ENCODE results near the gene PTPN1.
"Not testable (repeated sequence)": the region's sequence is repeated elsewhere in the genome, so short reads cannot be mapped to it uniquely, and the experiment has no call there.

PTPN1 gene

DNA sequence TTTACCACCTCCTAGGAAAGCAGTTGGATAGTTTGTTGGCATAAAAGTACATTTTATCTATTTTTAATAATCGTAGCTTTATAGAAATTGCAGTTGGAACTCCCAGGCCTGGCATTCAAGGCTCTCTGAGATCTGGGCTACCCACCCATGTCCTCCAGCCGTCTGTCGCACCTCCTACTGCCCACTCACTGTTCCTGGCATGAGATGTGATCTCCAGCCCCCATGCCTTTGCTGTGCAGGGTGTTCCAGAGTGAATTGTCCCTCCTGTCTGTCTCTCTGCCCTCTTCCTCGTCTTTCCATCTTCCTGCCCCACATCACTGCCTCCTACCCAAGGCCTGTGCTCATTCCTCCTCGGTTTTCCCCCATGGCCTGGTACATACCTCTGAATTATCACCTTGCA is 50.7 kb downstream of the PTPN1 start:
- no peak for DNase-seq

DNA sequence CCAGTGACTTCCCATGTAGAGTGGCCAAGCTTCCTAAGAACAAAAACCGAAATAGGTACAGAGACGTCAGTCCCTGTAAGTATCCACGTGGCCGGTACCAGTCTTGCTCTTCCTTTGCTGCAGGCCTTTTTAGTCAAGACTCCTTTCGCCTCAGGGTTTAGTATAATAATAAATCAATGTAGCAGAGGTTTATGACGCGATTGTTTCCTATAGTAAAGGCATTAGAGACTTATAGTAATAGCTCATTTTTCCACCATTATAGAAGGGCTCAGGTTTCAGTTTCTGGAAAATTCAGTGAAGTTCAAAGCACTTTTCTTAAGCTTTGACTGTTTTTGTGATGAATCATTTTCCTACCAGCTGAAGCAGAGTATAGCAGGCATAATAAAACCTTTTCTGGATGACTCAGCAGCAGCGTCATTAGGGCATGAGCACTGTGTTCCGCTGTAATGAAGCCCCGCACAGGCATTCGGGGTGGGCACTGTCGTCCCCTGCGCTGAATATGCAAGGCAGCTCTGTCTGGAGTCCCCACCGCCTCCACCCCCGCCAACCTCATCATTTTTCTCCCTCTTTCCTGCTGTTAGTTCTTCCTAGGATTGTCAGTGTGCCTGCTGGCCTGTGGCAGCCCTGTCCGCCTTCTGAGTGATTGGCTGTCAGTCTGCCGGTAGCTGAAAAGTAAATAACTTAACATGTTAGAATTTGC is 51.3 kb downstream of the PTPN1 start:
- no peak for DNase-seq

DNA sequence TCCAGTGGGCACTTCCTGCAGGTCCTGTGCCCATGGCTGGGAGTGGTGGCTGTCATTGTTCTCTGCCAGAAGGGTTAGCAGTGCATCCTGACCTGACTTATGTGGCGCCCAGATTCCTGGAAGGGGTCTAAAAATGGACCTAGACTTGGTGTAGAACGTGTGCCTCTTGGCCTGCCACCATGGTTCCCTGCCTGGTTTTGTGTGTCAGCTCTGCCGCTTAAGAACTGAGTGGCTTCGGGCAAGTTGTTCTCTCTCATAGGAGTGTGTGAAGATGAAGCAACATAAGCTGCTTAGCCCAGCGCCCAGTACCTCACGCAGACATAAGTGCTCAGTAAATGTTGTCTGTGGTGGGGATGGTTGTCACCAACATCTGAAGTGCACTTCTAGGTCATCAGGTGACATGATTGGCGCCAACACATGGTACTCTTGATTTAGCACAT is 52.1 kb downstream of the PTPN1 start:
- DNase-seq: no peak

DNA sequence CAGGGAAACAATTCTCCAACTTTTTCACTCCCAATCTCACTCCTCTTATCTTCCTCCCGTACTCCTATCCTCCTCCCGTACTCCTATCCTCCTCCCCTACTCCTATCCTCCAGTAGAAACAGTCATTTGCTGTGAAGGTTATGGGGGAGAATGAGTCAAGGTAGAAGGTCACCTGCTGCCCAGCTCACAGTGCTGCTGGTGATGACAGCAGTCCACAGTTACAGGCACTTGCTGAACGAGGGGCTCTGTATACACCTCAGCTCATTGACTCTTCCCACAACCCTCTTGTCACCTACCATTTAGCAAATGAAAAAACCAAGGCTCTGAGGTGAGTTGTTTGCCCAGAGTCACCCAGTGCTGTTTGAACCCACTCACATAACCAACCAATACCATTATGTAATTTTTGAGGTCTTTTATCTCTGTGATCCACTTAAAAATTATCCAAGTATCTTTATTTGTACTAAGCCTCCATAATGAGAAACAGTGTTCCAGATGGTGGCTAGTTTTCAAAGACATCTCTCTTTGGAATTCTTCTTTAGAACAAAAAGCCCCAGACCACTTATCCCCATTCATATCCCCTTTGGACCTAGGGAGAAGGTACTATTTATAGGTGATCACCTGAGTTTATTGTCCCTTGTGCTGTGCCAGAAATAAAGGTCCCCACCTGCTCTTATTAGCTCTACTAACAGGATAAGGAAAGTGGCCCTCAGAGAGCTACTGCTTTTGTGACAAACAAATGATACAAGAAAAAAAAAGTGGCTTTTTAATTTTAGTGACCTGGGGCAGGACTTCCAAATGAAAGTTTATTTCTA is 53.2 kb downstream of the PTPN1 start:
- DNase-seq: no peak

DNA sequence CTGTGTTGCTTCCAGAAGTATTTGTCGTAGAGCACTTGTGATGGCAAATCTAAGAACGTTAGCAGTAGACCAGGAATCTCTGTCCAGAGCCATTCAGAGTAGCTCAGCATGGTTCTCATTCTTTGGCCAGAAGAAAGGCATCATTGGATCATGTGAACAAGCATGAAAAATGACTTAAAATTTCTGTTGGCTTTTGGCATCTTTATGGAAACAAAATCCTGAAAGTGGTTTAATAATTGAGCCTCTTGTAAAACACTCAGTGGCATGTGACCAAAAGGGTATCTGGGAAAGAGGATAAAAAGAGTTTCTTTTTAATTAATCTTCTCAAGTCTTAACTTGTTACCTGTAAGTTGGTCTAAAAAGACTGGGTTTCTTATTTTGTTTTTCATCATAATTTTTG is 55.2 kb downstream of the PTPN1 start:
- DNase-seq: no peak

DNA sequence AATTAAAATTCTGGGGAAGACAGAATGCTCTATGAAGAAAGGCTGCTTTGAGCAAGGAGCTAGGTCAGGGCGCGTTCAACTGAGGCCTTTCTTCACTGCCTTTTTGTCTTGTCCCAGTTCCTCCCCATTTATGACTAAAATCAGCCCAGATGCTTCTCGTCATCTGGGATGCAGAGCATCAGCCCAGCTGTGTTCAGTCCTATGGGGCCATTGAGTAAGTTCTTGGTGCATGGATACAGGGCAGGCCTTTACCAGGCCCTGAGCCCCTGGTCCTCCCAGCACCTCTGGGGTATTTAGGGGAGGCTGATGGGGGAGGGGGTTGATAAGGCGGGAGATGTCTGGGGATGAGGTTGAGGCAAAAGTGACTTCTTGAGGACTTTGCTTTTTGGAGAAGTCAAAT is 55.7 kb downstream of the PTPN1 start:
- no peak for DNase-seq

DNA sequence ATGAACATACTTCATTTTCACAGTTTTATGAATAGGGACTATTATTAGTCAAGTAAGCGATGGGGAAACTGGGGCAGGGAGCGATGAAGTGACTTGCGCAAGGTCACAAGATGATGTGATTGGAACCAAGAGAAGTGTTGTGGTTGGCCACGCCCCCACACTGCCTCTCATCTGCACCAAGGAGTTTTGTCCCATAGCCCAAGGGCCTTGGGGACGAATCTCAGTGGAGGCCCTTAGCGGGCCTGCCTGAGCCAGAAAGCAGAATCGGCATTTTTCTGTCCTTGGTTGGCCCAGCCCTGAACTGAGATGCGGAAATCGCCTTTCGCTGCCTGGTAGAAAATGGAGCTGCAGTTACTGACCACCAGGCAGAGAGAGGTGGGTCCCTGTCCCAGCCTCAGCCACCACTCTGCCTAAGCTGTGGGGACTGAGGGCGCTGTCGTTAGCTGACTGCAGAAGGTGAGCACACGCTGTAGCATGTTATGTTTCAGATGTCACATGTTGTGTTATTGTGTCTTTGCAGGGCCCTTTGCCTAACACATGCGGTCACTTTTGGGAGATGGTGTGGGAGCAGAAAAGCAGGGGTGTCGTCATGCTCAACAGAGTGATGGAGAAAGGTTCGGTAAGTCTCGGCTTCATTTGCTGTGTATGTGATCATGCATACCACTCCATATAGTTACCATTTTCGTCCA is 57.8 kb downstream of the PTPN1 start:
- DNase-seq: no peak

DNA sequence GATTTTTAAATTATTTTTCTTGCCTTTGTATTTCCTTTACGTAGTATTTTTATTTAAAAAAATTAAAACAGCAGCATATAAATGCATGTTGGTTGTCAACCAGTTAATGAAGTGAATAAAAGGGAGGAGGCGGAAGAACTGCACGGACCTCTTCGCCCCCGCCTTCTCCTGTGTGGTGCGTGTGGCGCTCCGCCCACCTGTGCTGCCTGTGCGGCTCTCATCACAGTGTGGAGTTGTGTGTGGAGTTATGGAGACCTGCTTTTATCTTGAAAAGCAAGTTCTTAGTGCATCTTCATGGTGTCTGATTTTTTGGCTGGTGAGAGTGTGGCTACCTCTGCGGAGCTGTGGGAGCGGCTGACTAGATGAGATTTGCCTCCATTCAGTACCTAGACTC is 58.4 kb downstream of the PTPN1 start:
- no peak for DNase-seq

DNA sequence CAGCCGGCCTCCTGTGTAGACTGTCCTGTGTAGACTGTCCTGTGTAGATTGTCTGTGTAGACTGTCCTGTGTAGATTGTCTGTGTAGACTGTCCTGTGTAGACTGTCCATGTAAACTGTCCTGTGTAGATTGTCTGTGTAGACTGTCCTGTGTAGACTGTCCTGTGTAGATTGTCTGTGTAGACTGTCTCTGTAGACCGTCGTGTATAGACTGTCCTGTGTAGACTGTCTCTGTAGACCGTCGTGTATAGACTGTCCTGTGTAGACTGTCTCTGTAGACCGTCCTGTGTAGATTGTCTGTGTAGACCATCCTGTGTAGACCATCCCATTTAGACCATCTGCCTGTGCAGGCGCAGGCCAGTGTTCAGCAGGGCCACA is 59.3 kb downstream of the PTPN1 start:
- not testable (repeated sequence) for DNase-seq

DNA sequence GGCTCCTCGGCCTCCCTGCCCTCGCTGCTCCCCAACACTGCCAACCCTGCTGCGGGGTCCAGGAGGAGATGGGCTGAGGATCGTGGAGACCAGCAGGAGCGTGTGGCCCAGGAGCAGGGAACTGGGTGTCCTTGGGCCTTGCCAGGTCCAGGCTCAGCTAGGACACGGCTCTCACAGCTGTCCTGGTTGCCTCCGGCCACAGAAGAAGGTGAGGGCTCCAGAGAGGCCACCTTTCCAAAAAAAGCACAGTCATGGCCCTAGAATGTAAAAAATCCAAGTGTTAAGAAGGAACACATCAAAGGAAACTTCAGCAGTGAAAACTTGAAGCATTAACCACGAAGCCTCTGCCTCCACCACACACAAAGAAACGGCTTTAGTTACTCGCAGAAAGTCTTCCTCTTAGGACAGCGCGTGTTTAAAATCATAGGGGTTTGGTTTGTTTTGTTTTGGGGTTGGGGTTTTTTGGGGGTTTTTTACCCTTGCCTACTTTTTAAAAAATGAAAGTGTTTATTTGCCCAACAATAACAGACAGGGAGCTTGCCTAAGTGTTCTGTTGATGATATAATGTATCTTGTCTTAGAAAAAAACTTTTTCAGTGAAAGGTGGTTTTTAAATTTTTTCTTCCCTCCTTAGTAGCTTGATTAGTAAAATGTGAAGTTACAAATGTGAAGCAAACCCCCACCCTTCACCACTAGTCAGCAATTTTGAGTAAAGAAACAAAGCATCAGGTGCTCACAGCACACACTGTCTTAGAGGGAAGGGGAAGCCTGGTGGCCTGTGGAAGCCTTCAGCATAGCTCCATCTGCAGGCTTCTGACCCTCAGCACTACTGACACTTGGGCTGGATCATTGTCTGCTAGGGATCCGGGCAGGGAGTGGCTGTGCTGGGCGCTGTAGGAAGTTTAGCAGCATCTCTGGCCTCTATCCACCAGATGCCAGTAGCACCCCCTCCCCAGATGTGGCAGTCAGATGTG is 60.0 kb downstream of the PTPN1 start:
- DNase-seq: peak; percentile 51

DNA sequence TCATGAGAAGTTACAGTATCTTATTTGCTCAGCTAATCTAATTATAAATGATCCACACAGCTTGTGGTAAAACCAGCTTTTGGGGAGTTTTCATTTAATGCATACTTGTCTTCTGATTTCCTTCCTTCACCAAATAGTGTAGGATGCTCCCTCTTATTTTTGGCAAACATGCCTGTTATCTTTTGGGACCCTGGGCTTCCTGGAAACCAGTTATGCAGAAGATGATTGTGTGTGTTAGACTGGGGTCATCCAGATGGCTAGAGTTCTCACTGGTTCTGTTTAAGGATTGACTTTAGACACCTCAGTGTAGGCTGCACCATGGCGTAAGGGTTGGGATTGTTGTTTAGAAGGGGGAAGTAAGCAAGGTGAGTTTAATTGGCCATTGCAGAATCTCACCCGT is 61.3 kb downstream of the PTPN1 start:
- no peak for DNase-seq

DNA sequence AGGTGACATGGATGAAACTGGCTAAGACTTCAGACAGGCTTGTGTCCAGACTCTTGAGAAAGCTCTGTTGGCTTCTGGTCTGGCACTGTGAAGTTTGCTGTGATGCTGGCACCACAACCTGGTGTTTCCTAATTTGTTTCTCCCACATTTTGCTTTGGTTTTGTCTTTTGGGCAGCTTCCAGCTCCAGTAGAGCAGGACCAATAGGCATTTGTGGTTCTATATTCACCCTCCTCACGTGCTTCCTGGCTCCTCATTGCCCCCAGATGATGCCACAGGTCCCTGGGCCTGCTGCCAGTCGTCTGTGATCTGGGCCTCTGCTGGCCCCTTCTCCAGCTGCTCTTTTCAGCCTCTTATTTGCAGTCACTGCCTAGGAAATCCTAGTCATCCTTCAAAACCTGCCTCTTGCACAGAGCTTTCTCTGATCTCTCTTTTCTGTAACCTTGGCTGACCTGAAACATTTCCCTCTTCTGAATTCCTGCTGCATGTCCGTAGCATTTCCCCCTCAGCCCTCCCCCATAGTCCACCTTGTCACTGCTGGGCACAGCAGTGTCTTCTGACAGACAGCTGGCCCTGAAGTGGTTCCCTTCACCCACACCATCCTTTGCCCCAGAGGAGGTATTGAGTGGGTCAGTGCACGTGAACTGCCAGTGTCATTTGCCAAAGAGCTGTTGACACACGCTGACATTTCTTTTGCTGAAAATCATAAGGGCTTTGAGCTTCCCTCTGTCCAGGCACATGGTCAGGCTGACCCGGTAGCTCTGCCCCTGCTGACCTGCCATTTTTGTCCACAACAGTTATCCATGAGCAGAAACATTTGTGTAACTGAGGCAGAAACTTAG is 63.0 kb downstream of the PTPN1 start:
- DNase-seq: no peak

DNA sequence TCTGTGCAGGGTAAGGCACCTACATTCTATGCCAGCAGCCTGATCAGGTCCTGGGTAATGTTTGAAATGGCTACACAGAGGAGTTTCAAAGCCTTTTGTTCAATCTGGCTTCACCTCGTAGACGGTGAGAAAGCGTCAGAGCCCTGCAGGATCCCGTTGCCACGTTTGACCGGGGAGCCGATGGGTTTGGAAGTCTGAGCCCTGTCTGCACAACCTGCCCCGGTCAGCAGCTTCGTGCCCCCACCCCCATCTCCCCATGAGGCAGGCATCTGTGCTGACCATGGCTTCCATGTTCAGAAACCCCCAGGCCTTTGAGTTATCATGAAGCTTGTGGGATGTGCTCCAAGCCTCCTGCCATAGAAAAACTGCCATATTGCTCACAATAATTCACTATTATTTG is 63.9 kb downstream of the PTPN1 start:
- DNase-seq: no peak

DNA sequence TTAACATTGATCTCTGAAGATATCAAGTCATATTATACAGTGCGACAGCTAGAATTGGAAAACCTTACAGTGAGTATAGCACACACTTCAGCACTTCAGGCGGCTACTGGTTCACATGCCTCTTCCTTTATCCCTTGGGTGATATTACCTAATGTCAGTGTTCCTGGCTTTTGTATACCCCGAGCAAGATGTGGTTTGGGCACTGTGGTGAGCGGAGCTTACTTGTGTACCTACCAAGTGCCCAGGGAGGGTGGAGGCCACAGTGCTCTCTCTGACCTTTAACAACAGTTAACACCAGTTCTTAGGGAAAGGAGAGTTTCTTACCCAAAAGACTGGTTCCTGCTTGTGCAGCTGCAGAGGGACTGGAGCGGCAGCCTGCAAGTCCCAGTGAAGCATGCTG is 64.4 kb downstream of the PTPN1 start:
- no peak for DNase-seq

DNA sequence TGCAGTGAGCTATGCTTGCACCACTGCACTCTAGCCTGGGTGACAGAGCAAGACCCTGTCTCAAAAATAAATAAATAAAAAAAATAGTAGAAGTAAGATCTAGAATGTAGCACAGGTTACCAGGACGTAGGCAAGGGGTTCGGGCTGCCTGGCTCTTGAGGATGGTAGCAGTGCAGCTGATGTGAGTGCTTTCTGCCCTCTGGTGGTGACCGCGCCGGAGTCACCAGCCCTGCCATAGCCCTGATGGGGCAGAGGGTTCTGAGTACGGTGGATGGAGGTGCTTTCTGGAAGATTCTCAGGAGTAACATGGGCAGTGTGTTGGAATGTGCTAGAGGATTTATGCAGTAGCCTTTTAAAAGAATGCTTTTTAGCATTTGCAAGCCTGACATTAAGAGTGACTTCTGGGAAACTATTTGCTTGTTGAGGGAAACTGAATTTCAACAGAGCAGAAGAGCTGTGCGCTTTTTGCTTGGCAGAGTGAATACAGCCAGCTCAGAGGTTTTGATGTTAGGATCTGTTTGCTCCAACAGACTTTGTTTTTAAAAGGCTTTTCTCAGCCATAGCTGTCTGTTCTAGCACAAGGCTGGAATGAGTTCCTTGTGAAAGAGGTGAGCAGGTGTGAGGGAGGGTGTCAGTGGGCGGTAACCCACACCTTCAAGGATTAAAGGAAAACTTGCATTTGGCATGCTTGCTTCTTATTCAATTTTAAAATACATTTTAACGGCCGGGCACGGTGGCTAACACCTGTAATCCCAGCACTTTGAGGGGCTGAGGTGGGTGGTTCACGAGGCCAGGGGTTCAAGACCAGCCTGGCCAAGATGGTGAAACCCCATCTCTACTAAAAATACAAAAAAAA is 65.9 kb downstream of the PTPN1 start:
- peak; percentile 66 for DNase-seq

DNA sequence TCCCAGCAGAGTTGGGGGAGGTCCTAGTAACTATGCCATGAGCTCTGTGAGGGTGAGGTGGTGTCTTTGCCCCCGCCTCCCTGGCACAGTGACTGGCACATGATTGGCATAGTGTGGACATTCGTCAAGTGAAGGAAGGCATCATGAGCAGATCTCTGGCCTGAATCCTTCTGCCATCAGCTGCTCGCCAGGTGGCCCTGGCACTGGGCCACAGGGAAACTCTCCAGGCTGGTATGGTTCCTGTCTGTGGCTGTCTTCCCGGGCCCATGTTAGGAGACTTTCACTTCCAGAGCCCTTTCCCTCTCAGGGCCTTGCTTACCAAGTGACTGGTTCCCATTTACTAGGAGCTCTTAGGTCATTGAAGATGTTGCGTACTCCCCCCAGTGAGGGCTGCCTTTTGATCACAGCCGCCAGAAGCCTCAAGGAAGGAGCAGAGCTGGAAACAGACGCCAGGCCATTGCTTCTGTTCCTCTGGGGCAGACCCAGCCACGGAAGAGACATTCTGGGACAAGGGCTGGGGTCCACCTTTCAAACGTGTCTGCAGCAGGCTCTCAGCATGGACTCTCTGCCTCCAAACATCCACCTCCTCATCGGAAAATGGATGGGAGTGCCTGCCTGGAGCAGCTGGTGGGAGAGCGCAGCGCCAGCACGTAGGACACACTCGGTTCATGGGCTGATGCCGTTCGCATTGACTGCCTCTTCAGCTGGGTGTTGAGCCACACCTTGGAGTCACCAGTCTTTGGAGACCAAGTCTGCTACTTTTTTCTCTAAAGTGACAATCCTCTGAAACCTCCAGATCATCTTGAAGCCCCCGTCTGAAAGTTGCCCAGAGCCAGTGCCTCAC is 67.2 kb downstream of the PTPN1 start:
- no peak for DNase-seq

DNA sequence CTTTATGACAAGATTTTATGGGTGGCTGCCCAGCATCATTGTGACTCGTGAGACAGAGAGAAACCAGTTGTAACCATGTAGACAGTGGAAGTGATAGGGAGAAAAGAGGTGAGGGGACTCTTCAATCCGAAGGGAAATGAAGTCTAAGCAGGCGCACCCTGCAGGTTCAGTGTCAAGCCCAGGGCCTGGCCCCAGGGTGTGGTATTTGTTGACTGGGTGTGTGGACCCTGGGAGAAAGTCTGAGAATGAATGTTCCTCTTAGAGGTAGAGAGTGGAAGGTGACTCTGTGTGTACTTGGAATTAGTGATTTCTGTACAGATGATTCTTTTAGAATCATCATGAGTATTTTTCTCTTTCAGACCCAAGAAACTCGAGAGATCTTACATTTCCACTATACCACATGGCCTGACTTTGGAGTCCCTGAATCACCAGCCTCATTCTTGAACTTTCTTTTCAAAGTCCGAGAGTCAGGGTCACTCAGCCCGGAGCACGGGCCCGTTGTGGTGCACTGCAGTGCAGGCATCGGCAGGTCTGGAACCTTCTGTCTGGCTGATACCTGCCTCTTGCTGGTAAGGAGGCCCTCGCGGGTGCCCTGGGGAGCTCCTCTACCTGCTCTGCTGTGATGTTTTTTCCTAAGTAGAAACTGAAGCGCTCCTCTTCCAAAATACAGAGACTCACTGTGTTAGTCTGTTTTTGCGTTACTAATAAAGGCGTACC is 68.0 kb downstream of the PTPN1 start:
- DNase-seq: no peak

DNA sequence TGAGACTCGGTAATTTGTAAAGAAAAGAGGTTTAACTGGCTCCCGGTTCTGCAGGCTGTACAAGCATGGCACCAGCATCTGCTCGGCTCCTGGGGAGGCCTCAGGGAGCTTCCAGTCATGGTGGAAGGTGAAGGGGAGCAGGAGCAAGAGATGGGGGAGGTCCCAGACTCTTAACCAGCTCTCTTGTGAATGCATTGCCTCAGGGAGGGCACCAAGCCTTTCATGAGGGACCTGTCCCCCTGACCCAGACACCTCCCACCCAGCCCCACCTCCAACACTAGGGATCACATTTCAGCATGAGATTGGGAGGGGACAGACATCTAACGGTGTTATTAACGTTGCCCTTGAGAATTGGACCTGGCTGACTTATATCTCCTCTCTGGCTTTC is 68.6 kb downstream of the PTPN1 start:
- no peak for DNase-seq

DNA sequence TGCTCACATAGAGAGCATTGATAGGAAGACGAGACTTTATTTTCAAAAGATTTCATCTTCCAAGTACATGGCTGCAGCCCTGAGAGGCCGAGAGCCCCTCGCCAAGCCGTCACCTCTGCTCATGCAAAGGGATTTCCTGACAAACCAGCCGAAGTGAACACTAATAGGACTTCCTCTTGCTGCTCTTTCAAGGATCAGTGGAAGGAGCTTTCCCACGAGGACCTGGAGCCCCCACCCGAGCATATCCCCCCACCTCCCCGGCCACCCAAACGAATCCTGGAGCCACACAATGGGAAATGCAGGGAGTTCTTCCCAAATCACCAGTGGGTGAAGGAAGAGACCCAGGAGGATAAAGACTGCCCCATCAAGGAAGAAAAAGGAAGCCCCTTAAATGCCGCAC is 69.3 kb downstream of the PTPN1 start:
- no peak for DNase-seq
